Measurements from ENCODE around the gene TRAPPC2.
"Not testable (repeated sequence)": the region's sequence is repeated elsewhere in the genome, so short reads cannot be mapped to it uniquely, and the experiment has no call there.

TRAPPC2 gene

GRCh38 chrX:13698432-13698831 lies 36.0 kb downstream of the TRAPPC2 start:
- no peak for DNase-seq (ENCODE audit: low read depth)

GRCh38 chrX:13697976-13698375 lies 36.4 kb downstream of the TRAPPC2 start:
- no peak for DNase-seq (ENCODE audit: low read depth)

- no peak for DNase-seq (ENCODE audit: low read depth)
Observed at GRCh38 chrX:13697455-13697854, 37.0 kb downstream of the TRAPPC2 start.

- DNase-seq (ENCODE audit: low read depth) = no peak
Observed at GRCh38 chrX:13695601-13696115, 38.8 kb downstream of the TRAPPC2 start.

- DNase-seq (ENCODE audit: low read depth) = no peak
Observed at GRCh38 chrX:13694983-13695382, 39.4 kb downstream of the TRAPPC2 start.

GRCh38 chrX:13694359-13694758 lies 40.1 kb downstream of the TRAPPC2 start:
- DNase-seq (ENCODE audit: low read depth) = no peak

- no peak for DNase-seq (ENCODE audit: low read depth)
Observed at GRCh38 chrX:13693341-13693961, 41.0 kb downstream of the TRAPPC2 start.

GRCh38 chrX:13692771-13693231 lies 41.6 kb downstream of the TRAPPC2 start:
- no peak for DNase-seq (ENCODE audit: low read depth)

GRCh38 chrX:13691841-13692371 lies 42.5 kb downstream of the TRAPPC2 start:
- DNase-seq (ENCODE audit: low read depth) = no peak

GRCh38 chrX:13690836-13691235 lies 43.6 kb downstream of the TRAPPC2 start:
- no peak for DNase-seq (ENCODE audit: low read depth)

GRCh38 chrX:13689741-13690211 lies 44.6 kb downstream of the TRAPPC2 start:
- DNase-seq (ENCODE audit: low read depth) = no peak

- peak; percentile 73 for DNase-seq (ENCODE audit: low read depth)
Observed at GRCh38 chrX:13688958-13689740, 45.3 kb downstream of the TRAPPC2 start, which contains the start of gene RAB9A. Gene RAB9A, plus strand, starts transcription at chrX:13689128. Its CDS starts 19,619 bp downstream, at chrX:13708747.

GRCh38 chrX:13688384-13688957 lies 45.9 kb downstream of the TRAPPC2 start:
- DNase-seq (ENCODE audit: low read depth) = no peak

GRCh38 chrX:13687203-13687602 lies 47.2 kb downstream of the TRAPPC2 start:
- no peak for DNase-seq (ENCODE audit: low read depth)

- DNase-seq (ENCODE audit: low read depth) = no peak
Observed at GRCh38 chrX:13685126-13685763, 49.2 kb downstream of the TRAPPC2 start.

GRCh38 chrX:13684361-13684760 lies 50.1 kb downstream of the TRAPPC2 start:
- DNase-seq (ENCODE audit: low read depth) = no peak

GRCh38 chrX:13681595-13681994 lies 52.8 kb downstream of the TRAPPC2 start:
- no peak for DNase-seq (ENCODE audit: low read depth)

- DNase-seq (ENCODE audit: low read depth) = not testable (repeated sequence)
Observed at GRCh38 chrX:13679700-13680099, 54.7 kb downstream of the TRAPPC2 start.

- no peak for DNase-seq (ENCODE audit: low read depth)
Observed at GRCh38 chrX:13676885-13677284, 57.5 kb downstream of the TRAPPC2 start.

GRCh38 chrX:13673016-13673415 lies 61.4 kb downstream of the TRAPPC2 start:
- DNase-seq (ENCODE audit: low read depth) = no peak

- no peak for DNase-seq (ENCODE audit: low read depth)
Observed at GRCh38 chrX:13670197-13670596, 64.2 kb downstream of the TRAPPC2 start.

GRCh38 chrX:13669755-13670154 lies 64.7 kb downstream of the TRAPPC2 start:
- not testable (repeated sequence) for DNase-seq (ENCODE audit: low read depth)

Data from stimulated activated CD8-positive, alpha-beta memory T cell treated with anti-CD3 and anti-CD28 coated beads, Interleukin-12 subunit alpha, Interleukin-12 subunit beta, amount 100 ng/mL, for 4 hours (primary cell).